Measurements from ENCODE around the gene RPS21.

DNA sequence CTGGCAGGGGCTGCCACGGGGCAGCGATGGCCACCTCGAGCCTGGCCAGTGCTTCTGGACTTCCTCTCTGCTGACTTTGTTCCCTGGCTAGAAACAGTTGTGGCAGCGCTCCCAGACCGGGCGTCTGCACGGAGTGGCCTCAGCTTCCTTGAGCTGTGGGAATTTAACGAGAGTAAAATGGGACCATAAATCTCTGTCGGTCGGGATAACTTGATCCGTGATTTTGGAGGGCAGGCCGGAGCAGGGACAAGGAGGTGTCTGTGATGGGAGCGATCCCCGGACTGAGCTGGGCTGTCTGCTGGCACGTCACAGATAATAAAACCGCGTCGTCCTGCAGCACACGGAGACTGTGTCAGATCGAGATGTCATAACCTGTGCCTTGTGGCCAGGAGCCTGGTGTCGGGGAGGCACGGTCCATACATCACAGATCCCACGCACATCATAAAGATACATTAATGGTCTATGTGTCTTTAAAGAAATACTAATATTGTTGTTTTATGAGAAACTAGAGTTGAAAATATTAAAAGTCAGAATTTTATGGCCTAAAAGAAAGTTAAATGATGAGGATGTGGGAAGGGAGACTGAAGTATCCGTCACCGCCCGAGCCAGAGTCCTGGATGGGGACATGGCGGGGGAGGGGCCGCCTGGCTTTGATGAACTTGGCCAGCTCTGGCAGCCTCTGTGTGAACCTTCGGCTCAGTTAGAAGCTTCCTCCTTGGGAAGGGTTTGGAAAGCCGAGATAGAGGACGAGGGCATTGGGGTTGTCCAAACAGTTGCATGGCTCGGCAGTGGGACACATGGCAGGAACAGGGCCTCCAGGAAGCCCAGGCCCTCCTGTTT is 47.0 kb downstream of the RPS21 start:
- no peak for TF ChIP-seq POLR2AphosphoS5 (IDR thresholded peaks at IDR 0.05; ENCODE audit: low read depth, low read length)
- TF ChIP-seq REST (IDR thresholded peaks at IDR 0.05; ENCODE audit: insufficient read depth in 1 of 2, low read depth in 2 of 2, low read length in 2 of 2), result no peak
- TF ChIP-seq SIN3A (IDR thresholded peaks at IDR 0.05; ENCODE audit: borderline replicate concordance, insufficient read depth, low read length), result no peak

Measured in PFSK-1 (cell line).